Measurements from ENCODE around the gene TMEM39A.
A peak's percentile ranks its signal among the peaks of the same experiment; 100 is the strongest.

TMEM39A gene

GRCh38 chr3:119456469-119456868 lies 6.9 kb downstream of the TMEM39A start:
- Histone ChIP-seq H3K14ac (ENCODE audit: low read length in 2 of 2) (no peak overlapping the region), H2AK5ac (ENCODE audit: low read length, severe bottlenecking) (no peak overlapping the region), H3K9ac (ENCODE audit: low read length) (peak overlapping the region; percentile 6), H3K4me1 (ENCODE audit: control insufficient read depth, insufficient read depth, low read depth, low read length) (no peaks in the 10 kb centered on the region), H4K8ac (ENCODE audit: low read length) (no peak overlapping the region), H3K4me2 (ENCODE audit: low read length, poor library complexity, severe bottlenecking) (no peak overlapping the region), H3K4ac (ENCODE audit: low read depth in 1 of 2, low read length in 2 of 2) (no peak overlapping the region), H3K36me3 (ENCODE audit: control insufficient read depth in 1 of 2, insufficient read depth in 2 of 2, low read depth in 1 of 2, low read length in 2 of 2) (peaks cover 20 to 97% of the 10 kb centered on the region in 2 experiments), H3K27ac (ENCODE audit: low read length, poor library complexity, severe bottlenecking) (no peak overlapping the region), H2BK5ac (ENCODE audit: low read depth, low read length, poor library complexity, severe bottlenecking) (no peak overlapping the region), H3K79me1 (replicated peaks; ENCODE audit: low read length, poor library complexity, severe bottlenecking) (peaks cover 15% of the 10 kb centered on the region), H2BK12ac (ENCODE audit: low read length in 2 of 2) (no peak overlapping the region), H3K9me3 (ENCODE audit: control insufficient read depth, low read length) (no peaks in the 10 kb centered on the region), H3K27me3 (ENCODE audit: control insufficient read depth in 1 of 2, insufficient read depth in 1 of 2, low read length in 2 of 2) (no peaks in the 10 kb centered on the region), H3K18ac (ENCODE audit: low read depth in 1 of 2, low read length in 2 of 2) (no peak overlapping the region), H2BK15ac (ENCODE audit: low read depth, poor library complexity, severe bottlenecking) (no peak overlapping the region), H4K91ac (ENCODE audit: low read length) (no peak overlapping the region), H2BK120ac (ENCODE audit: low read depth, low read length) (no peak overlapping the region), H3K23ac (ENCODE audit: low read length in 2 of 2) (no peak overlapping the region), H3K4me3 (ENCODE audit: insufficient read depth in 1 of 2, low read depth in 1 of 2, low read length in 2 of 2) (no peak overlapping the region), H2AFZ (ENCODE audit: low read depth, low read length) (no peak overlapping the region)
- WGBS = 91% methylated on average over 1 of the region's 1 CpG
- no peak for DNase-seq

DNA sequence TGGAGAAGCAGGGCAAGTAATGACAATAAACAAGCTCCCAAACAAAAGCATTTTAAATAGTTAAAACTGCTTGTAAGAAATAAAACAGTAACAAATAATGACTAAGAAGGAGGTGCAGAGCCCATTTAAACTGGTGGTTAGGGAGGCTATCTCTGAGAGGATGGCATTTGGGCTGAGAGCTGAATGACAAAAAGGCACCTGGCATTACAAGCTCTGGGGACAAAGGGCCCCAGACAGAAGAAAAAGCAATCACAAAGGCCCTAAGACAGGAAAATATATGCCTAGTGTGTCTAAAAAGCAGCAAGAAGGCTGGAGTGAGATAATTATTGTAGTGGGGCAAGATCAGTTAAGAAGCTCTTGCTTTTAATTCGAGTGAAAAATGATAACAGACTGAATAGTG lies 9.6 kb downstream of the TMEM39A start:
- Histone ChIP-seq H3K4me1 (ENCODE audit: control insufficient read depth, insufficient read depth, low read depth, low read length) (no peaks in the 10 kb centered on the region), H2BK120ac (ENCODE audit: low read depth, low read length) (no peak overlapping the region), H3K79me1 (replicated peaks; ENCODE audit: low read length, poor library complexity, severe bottlenecking) (peaks cover 18% of the 10 kb centered on the region), H4K8ac (ENCODE audit: low read length) (no peak overlapping the region), H3K9ac (ENCODE audit: low read length) (no peak overlapping the region), H3K36me3 (ENCODE audit: control insufficient read depth in 1 of 2, insufficient read depth in 2 of 2, low read depth in 1 of 2, low read length in 2 of 2) (peaks cover 28 to 96% of the 10 kb centered on the region in 2 experiments), H3K4me3 (ENCODE audit: insufficient read depth in 1 of 2, low read depth in 1 of 2, low read length in 2 of 2) (no peak overlapping the region), H4K91ac (ENCODE audit: low read length) (no peak overlapping the region), H2BK5ac (ENCODE audit: low read depth, low read length, poor library complexity, severe bottlenecking) (no peak overlapping the region), H2AFZ (ENCODE audit: low read depth, low read length) (no peak overlapping the region), H3K4ac (ENCODE audit: low read depth in 1 of 2, low read length in 2 of 2) (no peak overlapping the region), H2AK5ac (ENCODE audit: low read length, severe bottlenecking) (no peak overlapping the region), H3K27me3 (ENCODE audit: control insufficient read depth in 1 of 2, insufficient read depth in 1 of 2, low read length in 2 of 2) (no peaks in the 10 kb centered on the region), H3K9me3 (ENCODE audit: control insufficient read depth, low read length) (no peaks in the 10 kb centered on the region), H3K14ac (ENCODE audit: low read length in 2 of 2) (no peak overlapping the region), H3K18ac (ENCODE audit: low read depth in 1 of 2, low read length in 2 of 2) (no peak overlapping the region), H2BK15ac (ENCODE audit: low read depth, poor library complexity, severe bottlenecking) (no peak overlapping the region), H3K27ac (ENCODE audit: low read length, poor library complexity, severe bottlenecking) (no peak overlapping the region), H3K23ac (ENCODE audit: low read length in 2 of 2) (no peak overlapping the region), H3K4me2 (ENCODE audit: low read length, poor library complexity, severe bottlenecking) (no peak overlapping the region), H2BK12ac (ENCODE audit: low read length in 2 of 2) (no peak overlapping the region)
- WGBS = 100% methylated on average over 1 of the region's 1 CpG
- no peak for DNase-seq

DNA sequence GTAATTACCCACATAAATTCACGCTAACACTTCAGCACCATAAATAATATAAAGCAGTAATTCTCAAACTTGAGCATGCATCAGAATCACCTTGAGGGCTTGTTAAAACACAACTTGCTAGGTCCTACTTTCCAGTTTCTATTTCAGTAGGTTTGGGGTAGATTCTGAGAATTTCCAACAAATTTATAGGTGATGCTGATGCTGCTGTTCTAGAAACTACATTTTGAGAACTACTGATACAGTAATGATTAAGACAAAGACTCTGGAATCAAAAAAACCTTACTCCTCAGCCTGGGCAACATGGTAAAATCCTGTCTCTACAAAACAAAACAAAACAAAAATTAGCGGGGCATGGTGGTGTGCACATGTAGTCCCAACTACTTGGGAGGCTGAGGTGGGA lies 18.8 kb downstream of the TMEM39A start:
- DNase-seq = no peak
- Histone ChIP-seq H3K4ac (ENCODE audit: low read depth in 1 of 2, low read length in 2 of 2) (no peak overlapping the region), H2BK120ac (ENCODE audit: low read depth, low read length) (no peak overlapping the region), H3K23ac (ENCODE audit: low read length in 2 of 2) (no peak overlapping the region), H4K91ac (ENCODE audit: low read length) (no peak overlapping the region), H2BK12ac (ENCODE audit: low read length in 2 of 2) (no peak overlapping the region), H2BK15ac (ENCODE audit: low read depth, poor library complexity, severe bottlenecking) (no peak overlapping the region), H3K27me3 (ENCODE audit: control insufficient read depth in 1 of 2, insufficient read depth in 1 of 2, low read length in 2 of 2) (no peaks in the 10 kb centered on the region), H3K14ac (ENCODE audit: low read length in 2 of 2) (no peak overlapping the region), H3K4me2 (ENCODE audit: low read length, poor library complexity, severe bottlenecking) (no peak overlapping the region), H3K4me3 (ENCODE audit: insufficient read depth in 1 of 2, low read depth in 1 of 2, low read length in 2 of 2) (no peak overlapping the region), H3K9me3 (ENCODE audit: control insufficient read depth, low read length) (no peaks in the 10 kb centered on the region), H4K8ac (ENCODE audit: low read length) (no peak overlapping the region), H3K36me3 (ENCODE audit: control insufficient read depth in 1 of 2, insufficient read depth in 2 of 2, low read depth in 1 of 2, low read length in 2 of 2) (peaks cover 35 to 91% of the 10 kb centered on the region in 2 experiments), H2AK5ac (ENCODE audit: low read length, severe bottlenecking) (no peak overlapping the region), H3K18ac (ENCODE audit: low read depth in 1 of 2, low read length in 2 of 2) (no peak overlapping the region), H3K9ac (ENCODE audit: low read length) (no peak overlapping the region), H2BK5ac (ENCODE audit: low read depth, low read length, poor library complexity, severe bottlenecking) (no peak overlapping the region), H2AFZ (ENCODE audit: low read depth, low read length) (no peak overlapping the region), H3K27ac (ENCODE audit: low read length, poor library complexity, severe bottlenecking) (no peak overlapping the region), H3K79me1 (replicated peaks; ENCODE audit: low read length, poor library complexity, severe bottlenecking) (peaks cover 26% of the 10 kb centered on the region), H3K4me1 (ENCODE audit: control insufficient read depth, insufficient read depth, low read depth, low read length) (no peaks in the 10 kb centered on the region)
- 100% methylated on average over 2 of the region's 2 CpGs for WGBS

GRCh38 chr3:119443179-119443578 lies 20.2 kb downstream of the TMEM39A start:
- Histone ChIP-seq H3K4me2 (ENCODE audit: low read length, poor library complexity, severe bottlenecking) (no peak overlapping the region), H3K9me3 (ENCODE audit: control insufficient read depth, low read length) (no peaks in the 10 kb centered on the region), H2BK5ac (ENCODE audit: low read depth, low read length, poor library complexity, severe bottlenecking) (no peak overlapping the region), H4K8ac (ENCODE audit: low read length) (no peak overlapping the region), H2AFZ (ENCODE audit: low read depth, low read length) (no peak overlapping the region), H2BK120ac (ENCODE audit: low read depth, low read length) (no peak overlapping the region), H3K14ac (ENCODE audit: low read length in 2 of 2) (no peak overlapping the region), H2BK12ac (ENCODE audit: low read length in 2 of 2) (no peak overlapping the region), H3K27me3 (ENCODE audit: control insufficient read depth in 1 of 2, insufficient read depth in 1 of 2, low read length in 2 of 2) (no peaks in the 10 kb centered on the region), H3K27ac (ENCODE audit: low read length, poor library complexity, severe bottlenecking) (no peak overlapping the region), H3K36me3 (ENCODE audit: control insufficient read depth in 1 of 2, insufficient read depth in 2 of 2, low read depth in 1 of 2, low read length in 2 of 2) (peaks cover 31 to 85% of the 10 kb centered on the region in 2 experiments), H2BK15ac (ENCODE audit: low read depth, poor library complexity, severe bottlenecking) (no peak overlapping the region), H4K91ac (ENCODE audit: low read length) (no peak overlapping the region), H3K9ac (ENCODE audit: low read length) (no peak overlapping the region), H3K23ac (ENCODE audit: low read length in 2 of 2) (no peak overlapping the region), H3K79me1 (replicated peaks; ENCODE audit: low read length, poor library complexity, severe bottlenecking) (peaks cover 24% of the 10 kb centered on the region), H3K4me1 (ENCODE audit: control insufficient read depth, insufficient read depth, low read depth, low read length) (no peaks in the 10 kb centered on the region), H3K18ac (ENCODE audit: low read depth in 1 of 2, low read length in 2 of 2) (no peak overlapping the region), H3K4ac (ENCODE audit: low read depth in 1 of 2, low read length in 2 of 2) (no peak overlapping the region), H2AK5ac (ENCODE audit: low read length, severe bottlenecking) (no peak overlapping the region), H3K4me3 (ENCODE audit: insufficient read depth in 1 of 2, low read depth in 1 of 2, low read length in 2 of 2) (no peak overlapping the region)
- no peak for DNase-seq
